Brain pericyte (primary cell): ENCODE data around the gene LRRC32.

Experiments
- DNase-seq: peaks from one replicate; pipeline ENCODE4 v3.0.0-alpha.2; 2012; ENCODE audit warnings: low read depth, low spot score

Gene LRRC32

DNA sequence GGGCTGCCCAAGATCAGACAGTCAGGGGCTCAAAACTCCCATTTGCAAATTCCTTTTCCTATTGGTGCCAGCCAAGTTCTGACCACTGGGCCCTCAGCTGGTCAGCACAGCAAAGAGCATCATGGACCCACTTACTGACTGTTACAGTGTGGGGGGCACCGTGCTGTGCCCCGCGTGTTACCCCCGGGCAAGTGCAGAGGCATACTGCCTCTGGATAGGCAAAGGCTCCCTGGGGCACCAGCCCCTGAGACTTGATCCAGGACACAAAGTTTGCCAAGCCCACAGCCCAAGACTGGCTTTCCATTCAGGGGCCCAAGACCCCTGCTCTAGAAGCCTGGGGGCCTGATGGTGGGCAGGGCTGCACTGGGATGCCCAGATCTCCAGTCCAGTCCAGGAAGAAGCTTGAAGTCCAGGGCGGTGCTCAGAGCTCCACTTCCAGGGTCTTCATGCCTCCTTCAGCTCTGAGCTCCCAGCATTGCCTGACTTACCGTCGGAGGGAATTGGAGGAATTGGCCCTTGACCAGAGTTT lies 6.6 kb downstream of the LRRC32 start:
- DNase-seq, result no peak

DNA sequence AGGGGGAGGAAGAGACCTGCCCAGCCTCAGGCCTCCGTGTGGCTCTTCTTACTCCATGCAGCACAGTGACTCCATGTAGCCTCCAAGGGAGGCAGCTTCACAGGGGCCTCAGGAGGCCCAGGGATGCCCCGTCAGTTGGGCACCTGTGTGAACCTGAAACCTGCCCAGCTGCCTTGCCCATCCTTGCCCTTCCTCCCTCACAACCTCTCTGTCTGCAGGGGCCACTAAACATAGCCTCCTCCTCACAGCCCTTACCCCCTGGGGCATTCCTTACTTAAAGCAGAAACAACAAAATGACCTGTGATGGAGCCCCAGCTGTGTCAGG lies 7.1 kb downstream of the LRRC32 start:
- DNase-seq, result no peak

DNA sequence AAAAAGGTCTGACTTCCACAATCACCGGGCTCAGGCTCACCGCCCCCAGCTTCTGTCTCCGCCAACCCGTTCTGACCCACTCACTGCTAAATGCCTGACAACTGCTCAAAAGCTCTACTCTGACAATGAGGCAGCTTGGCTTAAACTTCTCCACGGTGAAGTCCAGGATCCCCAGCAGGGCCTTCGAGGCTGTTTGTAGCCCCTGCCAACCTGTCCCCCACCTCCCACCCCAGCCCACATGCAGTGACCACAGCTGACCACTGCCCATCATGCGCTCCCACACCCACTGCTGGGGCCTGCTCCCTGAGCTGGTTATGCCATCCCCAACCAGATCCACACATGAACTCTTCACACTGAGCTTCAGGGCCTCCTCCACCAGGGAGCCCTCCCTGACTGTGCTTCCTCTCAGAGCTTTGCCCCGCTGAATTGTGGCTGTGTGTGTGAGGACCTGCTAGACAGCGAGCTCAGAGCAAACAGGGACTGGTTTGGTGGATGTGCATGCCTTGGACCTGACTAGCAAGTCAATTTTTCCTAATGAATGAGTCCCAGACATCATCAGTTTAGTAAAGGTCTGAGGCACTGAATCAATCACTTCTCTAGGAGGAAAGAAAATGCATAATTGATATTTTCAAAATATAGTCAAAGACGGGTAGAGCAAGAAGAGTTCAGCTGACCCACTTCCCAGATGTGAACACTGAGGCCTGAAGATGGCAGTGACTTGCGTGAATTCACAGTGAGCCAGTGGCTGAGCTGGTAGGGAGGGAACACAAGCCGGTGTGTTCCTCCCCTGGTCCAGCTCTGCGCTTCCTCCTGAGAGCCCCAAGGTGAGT lies 7.7 kb downstream of the LRRC32 start:
- DNase-seq, result no peak

DNA sequence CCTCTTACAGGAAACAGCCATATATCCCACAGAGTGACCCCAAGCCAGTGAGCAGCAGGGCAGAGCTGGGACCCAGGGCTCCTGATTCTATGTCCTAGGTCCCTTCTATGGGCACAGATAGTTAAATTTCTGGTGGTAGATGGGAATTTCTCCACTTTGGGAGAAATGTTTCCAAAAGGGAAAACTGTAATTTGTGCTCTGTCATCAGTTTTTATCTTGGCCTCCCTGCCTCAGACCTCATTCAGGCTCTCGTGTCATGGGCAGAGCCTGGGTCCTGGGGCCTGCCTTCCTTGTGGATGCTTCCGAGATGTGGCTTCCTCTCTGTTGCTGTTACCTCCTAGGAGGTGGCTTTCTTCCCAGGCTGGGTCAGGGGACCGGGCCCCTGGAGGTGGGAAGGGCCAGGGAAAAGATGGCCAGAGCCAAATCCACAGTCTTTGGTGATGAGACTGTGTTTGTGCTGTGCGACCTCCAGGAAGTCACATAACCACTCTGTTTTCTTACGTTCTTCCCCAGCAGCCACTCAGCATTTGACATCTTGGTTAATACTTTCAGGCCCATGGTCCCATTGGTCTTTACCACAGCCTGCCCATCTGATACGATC lies 8.6 kb downstream of the LRRC32 start:
- no peak for DNase-seq

DNA sequence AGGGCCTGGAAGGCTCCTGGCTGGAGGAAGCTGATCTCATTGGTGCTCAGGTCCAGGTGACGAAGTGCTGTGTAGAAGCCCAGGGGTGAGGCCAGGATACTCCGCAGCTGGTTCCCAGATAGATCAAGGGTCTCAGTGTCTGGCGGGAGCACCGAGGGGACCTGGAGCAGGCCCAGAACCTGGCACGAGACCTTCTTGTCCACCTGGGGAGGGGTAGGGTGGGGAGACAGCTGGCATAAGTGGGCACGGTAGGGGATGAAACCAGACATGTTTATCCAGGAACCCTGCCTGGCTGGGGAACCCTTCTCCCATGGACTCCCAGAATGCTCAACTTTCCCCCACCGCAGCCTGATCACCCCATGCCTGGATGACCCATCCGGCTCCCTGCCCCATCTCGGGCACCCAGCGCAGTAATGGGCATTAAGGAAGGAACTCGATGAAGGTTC lies 9.2 kb downstream of the LRRC32 start:
- DNase-seq, result no peak

DNA sequence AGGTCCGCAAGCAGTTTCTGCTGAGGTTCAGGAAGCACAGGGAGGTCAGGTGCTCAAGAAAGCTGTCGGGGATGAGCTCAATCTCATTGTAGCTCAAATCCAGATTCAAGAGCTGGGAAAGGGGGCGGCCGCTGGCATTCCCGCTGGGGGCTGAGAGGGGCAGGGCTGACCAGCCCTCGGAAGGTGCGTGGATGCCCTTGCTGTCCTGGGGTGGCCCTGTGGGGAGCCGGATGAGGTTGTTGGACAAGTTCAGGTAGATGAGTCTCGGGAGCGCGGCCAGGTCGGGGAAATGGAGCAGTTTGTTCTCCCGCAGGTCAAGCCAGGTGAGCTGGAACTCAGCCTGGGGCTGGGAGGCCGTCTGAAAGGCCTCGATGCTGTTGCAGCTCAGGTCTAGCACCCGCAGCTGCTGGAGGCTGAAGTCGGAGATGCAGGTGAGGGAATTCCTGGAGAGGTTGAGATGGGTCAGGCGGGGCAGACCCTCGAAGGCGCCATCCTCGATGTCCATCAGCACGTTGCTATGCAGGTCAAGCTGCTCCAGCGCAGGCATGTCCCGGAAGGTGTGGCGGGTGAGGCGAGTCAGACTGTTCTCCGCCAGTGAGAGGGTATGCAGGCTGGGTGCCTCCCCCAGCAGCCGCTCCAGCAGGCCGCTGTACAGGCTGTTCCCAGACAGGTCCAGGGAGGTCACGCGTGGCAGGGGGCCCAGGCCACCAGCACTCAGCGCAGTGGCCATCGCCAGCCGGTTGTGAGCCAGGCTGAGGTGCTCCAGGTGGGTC lies 9.8 kb downstream of the LRRC32 start:
- no peak for DNase-seq

DNA sequence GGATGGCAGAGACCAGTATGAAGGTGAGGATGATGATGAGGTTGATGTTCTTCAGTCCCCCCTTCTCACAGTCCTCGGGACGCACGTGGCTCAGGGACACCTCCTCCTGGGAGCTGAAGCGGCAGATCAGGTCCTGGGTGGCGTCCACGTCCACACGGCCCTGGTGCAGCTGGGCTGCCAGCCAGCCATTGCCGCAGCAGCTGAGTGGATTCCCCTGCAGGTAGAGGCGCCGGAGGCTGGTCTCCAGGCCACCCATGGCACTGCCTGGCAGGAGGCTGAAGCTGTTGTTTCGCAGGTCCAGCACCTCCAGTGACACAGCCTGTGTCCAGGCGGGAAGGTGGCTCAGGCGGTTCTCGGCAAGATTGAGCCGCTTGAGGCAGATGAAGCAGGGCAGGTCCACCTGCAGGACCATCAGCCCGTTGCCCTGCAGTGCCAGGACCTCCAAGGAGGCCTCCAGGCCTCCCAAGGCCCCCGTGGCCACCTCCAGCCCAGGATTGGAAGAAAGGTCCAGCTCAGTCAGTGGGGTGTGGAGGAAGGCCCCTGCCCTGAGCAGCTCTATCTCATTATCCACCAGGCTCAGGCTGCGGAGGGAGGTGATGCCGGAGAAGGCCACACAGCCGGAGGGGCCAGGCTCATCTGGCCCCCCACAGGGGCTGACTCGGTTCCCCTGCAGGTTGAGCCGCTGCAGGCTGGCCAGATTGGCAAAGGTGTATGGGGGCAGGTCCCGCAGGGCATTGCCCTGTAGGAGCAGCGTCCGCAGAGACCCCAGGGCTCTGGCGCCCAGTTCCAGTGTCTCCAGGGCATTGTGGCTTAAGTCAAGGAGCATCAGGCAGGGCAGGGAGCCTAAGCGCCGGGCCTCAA lies 10.6 kb downstream of the LRRC32 start:
- DNase-seq, result no peak

DNA sequence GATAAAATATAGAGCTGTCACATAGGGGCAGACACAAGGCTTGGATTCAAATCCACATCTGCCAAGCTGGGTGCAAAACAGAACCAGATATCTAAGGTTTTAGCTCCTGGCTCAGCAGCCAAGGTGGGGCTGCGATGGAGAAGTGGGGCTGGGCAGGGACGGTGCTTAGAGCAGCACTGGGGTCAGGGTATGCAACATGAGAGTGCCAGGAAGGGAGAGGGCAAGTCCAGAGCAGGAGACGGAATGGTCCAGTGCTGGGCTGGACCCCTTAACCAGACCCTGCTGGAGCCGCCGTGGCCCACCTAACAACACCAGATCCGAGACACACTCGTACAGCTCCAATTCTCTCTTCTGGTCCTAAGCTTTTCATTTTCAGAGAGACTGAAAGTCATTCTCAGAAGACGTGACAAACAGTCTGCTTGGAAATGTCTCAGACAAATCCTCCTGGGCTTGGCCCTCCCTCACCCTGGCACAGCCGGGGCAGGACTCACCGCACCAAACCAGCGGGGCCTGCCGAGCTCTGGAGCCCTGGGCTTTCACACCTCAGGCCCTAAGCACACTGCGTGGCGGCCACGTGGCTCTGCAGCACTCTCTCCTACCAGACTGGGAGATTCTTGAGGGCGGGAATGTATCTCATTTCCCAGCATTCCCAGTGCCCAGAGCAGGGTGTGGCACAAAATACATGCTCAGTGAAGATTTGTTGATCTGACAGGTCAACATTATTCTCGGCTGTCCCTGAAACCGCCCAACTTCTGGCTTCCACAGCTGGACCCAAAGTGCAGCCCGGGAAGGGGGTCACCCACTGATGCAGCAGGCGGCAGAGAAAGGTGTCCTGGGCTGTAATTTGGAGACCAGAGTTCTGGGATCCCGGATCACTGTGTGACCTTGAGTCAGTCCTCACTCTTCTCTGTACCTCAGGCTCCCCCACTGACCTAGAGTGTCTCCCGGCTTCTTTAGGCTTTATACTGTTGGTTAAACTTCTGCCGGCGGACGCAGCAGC lies 11.6 kb downstream of the LRRC32 start:
- DNase-seq, result no peak

DNA sequence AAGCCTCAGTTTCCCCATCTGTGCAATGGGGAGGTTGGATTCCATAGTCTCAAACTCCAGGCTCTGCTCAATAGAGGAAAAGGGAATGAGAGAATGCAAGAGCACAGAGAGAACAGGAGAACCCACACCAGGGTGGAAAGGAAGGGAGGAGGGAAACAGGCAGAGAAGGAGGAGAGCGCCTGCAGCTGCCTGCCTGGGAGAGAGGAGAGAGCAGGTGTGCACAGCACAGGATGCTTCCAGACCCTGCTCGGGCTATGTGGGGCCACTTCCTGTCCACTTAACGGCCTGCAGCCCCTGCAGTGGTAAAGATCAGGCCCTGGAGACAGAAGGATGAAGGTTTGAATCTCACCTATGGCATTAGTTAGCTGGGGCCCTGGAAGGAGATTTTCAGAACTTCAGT lies 12.3 kb downstream of the LRRC32 start:
- no peak for DNase-seq

DNA sequence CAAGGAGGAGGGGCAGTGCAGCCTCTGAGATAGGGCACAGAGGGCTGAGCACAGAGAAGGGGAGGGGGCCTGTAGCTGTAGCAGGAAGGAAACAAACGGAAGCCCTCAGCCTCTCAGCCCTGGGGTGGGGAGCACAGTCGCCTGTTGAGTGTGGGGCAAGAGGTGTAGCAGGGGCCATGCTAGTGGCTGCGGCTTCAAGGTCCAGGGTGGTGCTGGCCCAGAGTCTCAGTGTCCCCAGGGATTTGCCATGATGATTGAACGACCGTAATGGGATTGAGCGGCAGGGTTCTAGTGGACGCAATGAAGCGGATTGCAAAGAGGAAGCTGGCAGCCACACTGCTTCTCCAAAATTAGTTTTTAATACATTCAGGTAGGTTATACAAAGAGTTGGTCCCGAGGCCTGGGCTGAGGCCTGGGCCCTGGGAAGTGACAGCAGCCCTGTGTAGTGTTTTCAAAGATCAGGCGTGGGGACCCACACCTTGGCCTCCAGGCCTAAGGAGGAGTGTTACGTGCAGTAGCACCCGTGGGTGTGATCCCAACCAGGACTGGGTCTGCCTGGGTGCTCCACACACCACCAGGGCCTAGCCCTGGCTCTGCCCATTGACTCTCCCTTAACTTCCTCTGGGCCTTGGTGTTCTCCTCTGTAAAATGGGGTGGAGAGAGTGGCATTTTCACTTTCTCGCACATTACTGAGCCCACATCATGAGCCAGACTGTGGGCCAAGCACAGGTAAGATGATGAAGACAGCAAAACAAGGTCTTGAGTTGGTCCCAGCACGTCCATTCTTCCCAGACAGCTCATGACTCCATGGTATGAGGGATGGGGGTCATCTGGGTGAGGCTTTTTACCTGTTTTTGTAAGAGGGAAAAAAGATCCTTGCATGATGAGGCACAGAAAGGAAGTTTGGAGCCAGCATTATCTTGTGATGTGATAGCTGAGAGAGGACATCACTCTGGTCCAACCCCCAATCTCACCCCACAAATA lies 13.1 kb downstream of the LRRC32 start:
- DNase-seq, result no peak

DNA sequence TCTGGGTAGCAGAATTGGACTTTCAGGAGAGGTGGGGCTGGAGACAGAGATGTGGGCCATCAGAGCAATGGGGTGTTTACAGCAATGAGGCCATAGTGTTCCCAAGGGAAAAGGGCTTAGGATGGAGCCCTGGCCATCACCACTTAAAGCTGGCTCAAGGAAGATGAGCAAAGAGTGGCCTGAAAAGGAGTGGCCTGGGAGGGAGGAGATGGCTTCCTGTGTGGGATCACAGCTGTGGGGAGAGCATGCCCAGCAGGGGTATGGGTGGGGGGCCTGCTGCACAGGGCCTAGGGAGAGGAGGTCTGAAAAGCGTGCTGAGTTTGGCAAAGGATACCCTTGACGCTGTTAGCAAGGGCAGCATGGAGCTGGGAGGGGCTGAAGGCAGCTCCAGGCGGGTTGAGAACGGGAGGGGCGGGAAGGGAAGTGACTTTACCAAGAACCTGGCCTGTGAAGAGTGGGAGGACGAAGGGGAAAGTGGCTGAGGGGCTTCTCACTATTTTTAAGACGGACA lies 13.9 kb downstream of the LRRC32 start:
- no peak for DNase-seq

DNA sequence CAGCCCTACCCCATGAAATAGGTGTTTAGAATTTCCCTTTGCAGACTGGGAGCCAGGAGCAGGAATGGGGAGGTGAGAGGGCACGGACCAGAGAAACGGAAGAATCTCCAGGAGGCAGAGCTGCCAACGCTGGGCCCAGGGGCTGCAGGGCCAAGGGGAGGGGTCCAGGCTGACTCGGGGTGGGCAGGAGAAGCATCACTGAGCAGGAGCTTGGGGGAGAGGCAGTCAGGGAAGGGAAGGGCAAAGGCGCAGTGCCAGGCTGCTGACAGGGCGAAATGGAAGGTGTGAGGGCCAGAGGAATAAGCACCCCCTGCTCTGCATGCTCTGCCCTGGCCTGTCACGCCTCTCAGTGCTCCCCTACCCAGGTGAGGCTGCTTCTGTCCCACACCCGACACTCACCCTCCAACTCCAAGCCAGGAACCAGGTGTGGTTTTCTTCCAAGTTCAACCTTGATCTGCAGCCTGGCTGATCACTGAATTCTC lies 14.5 kb downstream of the LRRC32 start:
- no peak for DNase-seq

DNA sequence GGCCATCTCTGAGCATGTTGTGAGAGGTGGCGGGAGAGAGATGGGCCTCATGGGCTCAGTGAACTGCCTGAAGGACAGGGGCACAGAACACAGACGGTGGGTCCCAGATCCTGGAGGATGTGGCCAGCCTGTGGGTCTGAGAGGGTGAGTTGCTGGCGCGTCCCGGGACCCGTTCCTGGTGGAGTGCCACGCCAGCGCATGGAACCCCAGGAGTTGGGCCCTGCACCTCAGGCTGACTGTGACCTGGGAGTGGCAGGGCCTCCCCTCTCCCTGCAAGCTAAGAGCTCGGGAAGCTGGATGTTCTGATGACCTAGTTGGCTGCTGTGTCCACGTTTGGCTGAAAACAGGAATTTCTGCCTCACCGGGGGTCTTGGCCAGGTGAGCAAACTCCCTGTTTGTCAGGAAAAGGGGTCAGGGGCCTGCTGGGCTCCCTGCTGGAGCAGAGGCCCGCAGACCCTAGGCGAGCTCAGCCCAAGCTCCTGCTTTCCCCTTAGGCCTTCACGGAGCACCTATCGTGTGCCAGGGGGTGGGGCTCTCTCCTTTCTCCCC lies 15.0 kb downstream of the LRRC32 start:
- no peak for DNase-seq

DNA sequence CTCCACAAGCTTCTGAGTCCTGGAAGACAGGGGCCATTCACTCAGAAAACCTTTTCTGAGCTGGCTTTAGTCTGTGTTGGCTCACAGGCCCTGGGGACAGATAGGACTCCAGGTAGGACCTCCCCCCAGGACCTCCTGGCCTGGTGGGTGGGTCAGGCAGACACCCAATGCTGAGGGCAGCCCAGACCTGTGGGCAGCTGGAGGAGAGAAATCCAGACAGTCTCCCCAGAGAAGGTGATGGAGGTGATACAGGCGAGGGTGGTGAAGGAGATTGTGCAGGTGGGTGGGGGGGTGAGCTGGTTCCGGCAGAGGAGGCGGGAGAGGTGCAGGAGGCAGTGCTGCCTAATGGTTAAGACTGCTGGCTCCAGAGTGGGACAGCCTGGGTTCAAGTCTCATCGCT lies 15.6 kb downstream of the LRRC32 start:
- DNase-seq, result no peak

DNA sequence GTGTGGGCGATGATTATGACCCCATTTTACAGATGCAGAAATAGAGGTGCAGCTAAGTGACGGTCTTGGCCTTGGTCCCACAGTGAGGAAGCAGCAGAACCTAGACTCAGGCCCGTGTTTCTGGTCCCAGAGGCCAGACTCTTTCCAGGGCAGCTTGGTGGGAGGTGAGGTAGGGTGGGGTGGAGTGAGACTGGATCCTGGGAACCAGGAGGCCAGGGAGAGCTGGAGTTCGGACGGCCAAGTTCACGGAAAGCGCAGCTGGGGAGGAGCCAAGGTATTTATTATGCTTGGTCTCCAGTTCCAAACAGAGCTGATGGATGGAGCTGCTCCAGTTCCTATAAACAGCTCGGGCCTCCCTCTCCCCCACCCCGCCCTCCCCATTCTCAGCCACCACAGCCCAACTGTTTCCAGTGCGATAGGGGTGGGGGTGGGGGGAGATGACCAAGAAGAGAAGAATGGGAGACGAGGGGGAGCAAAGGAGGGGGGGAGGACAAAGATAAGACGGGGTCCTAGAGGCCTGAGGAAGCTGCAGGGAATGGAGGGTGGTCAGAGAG lies 16.2 kb downstream of the LRRC32 start:
- no peak for DNase-seq

DNA sequence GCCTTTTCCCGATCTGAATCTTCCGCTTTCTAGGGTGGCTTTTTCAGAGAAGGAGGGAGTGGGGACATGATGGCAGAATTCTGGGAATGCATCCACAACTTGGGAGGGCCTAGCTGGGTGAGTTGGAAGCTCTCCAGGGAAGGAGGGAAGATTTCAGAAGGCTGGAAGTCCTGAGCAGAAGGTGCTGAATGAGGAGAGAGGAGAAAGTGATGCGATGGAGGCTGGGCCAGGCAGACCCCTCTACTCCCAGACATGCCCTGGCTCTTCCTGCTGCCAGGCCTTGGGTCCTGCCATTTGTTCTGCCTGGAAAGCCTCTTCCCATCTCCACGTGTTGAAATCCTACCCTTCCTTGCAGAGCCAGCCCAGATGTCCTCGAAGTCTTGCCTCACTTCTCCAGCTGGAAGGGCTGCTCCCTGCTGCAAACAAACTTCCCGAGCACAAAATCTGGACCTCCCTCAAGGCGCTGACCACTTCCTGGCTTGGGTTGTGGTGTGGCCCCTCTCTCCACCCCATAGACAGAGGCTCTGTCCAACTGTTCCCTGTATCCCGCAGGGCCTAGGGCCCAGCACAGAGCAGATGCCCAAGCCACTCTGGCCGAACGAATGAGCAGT lies 16.8 kb downstream of the LRRC32 start:
- peak; percentile 55 for DNase-seq

DNA sequence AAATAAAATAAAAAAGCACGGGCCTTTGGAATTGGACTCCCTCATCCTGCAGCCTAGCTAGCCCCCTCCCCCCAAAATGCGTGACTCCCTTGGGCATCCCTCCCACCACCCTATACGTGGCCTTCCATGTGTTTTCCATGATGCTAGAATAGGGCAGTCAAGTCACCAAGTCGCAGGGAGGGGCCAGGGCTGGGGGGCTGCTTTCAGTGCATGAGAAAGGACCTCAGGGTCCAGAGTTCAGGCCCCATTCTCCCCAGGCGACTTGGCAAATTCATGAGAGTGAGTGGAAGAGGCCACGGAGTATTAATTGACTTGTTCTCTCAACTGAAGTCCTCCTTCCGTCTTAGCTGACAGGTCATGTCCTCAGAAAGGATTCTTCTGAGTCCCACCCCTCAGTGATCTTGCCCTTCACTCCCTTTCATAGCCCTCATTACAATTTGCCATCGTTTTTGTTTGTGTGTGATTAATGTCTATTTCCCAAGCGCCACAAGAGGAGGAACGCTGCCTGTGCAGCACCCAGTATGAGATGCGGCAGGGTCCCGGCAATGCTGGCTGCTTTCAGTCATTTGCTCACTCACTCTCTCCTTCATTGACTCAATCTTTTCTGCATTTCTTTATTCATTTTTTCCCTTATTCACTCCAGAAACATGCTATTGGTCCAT lies 17.4 kb downstream of the LRRC32 start:
- no peak for DNase-seq
